T-cell (primary cell): ENCODE measurements around the gene PEX6. TPM values are rescaled to one million over a fixed set of nuclear protein-coding genes. Genes with fewer than 3 reads are reported as not detected.

ENCODE experiments used
- ATAC-seq, 4 experiments: fragments of 200-7000 bp in 3 of 4; fragments of 150-1000 bp in 1 of 4; cut with Tn5 transposase; replicated peaks in 1 of 4; 1 replicate in 3 of 4; 2 replicates in 1 of 4; pipeline ENCODE4 v1.10.0; 2021; ENCODE audit warnings: moderate library complexity in 3 of 4, mild to moderate bottlenecking in 2 of 4, moderate number of reproducible peaks in 1 of 4
- CTCF ChIA-PET, 2 donors: fragments of 300-600 bp; sonication (Branson Sonifier 250); formaldehyde crosslinking; loops; one replicate each; lab custom pipeline; 2022; ENCODE audit warnings: antibody characterized with exemption in 2 of 2; lab: Charles Lee
- POLR2A ChIA-PET, 2 donors: fragments of 300-600 bp; sonication (Branson Sonifier 250); formaldehyde crosslinking; loops; one replicate each; lab custom pipeline; 2022; ENCODE audit warnings: antibody characterized with exemption in 2 of 2; lab: Charles Lee
- DNase-seq, 35 experiments: peaks; one replicate each; pipeline versions ENCODE4 v3.0.0 to v3.0.0-alpha.2; 2013 to 2023
- H3K27ac ChIP-seq: one replicate; pipeline ENCODE4 v1.5.1; 2013; ENCODE audit warnings: low read length
- H3K27me3 ChIP-seq, 2 experiments: replicated peaks in 1 of 2; 1 replicate in 1 of 2; 2 replicates in 1 of 2; pipeline versions ENCODE4 v1.6.1 to v1.7.0; 2013; ENCODE audit warnings: low read length in 1 of 2, mixed read lengths in 1 of 2; ENCODE audit not compliant: control insufficient read depth in 2 of 2, insufficient read depth in 2 of 2; ENCODE audit errors: extremely low read depth in 1 of 2
- H3K36me3 ChIP-seq, 2 donors: 1 replicate in 1 of 2; 2 replicates in 1 of 2; pipeline versions ENCODE4 v1.6.1 to v1.7.0; 2013; ENCODE audit warnings: low read length in 1 of 2; ENCODE audit not compliant: control insufficient read depth in 2 of 2, insufficient read depth in 1 of 2; ENCODE audit errors: extremely low read depth in 1 of 2
- H3K4me1 ChIP-seq, 2 experiments: 1 replicate in 1 of 2; 2 replicates in 1 of 2; pipeline versions ENCODE4 v1.6.1 to v1.7.0; 2013; ENCODE audit warnings: low read length in 2 of 2, mixed read lengths in 1 of 2; ENCODE audit not compliant: insufficient read depth in 2 of 2, control insufficient read depth in 1 of 2; ENCODE audit errors: extremely low read depth in 1 of 2
- H3K4me3 ChIP-seq, 2 donors: 1 replicate in 1 of 2; 2 replicates in 1 of 2; pipeline versions ENCODE4 v1.5.1 to v1.7.0; 2013; ENCODE audit warnings: mild to moderate bottlenecking in 2 of 2, low read length in 1 of 2, moderate library complexity in 1 of 2; ENCODE audit not compliant: control insufficient read depth in 1 of 2; ENCODE audit errors: extremely low read depth in 1 of 2
- H3K9me3 ChIP-seq: 2 replicates; pipeline ENCODE4 v1.7.0; 2013
- H3K27ac Mint-ChIP-seq, 2 donors: one replicate each; pipeline ENCODE4 v1.8.0; 2020 to 2021; ENCODE audit warnings: mild to moderate bottlenecking in 2 of 2, mixed read lengths in 2 of 2
- H3K27me3 Mint-ChIP-seq, 2 donors: one replicate each; pipeline ENCODE4 v1.8.0; 2021 to 2022; ENCODE audit warnings: mixed read lengths in 2 of 2
- H3K36me3 Mint-ChIP-seq: one replicate; pipeline ENCODE4 v1.8.0; 2021; ENCODE audit warnings: mixed read lengths
- H3K4me1 Mint-ChIP-seq, 3 donors: one replicate each; pipeline ENCODE4 v1.8.0; 2020 to 2022; ENCODE audit warnings: mixed read lengths in 3 of 3, mild to moderate bottlenecking in 1 of 3
- H3K4me3 Mint-ChIP-seq, 3 donors: one replicate each; pipeline ENCODE4 v1.8.0; 2020 to 2022; ENCODE audit warnings: mild to moderate bottlenecking in 3 of 3, mixed read lengths in 3 of 3, moderate library complexity in 3 of 3
- H3K9me3 Mint-ChIP-seq, 3 donors: one replicate each; pipeline ENCODE4 v1.8.0; 2020 to 2022; ENCODE audit warnings: mixed read lengths in 3 of 3
- WGBS: methylation state at CpG from one replicate; pipeline ENCODE4 v1.1.5; 2013; ENCODE audit warnings: missing lambda C conversion rate; ENCODE audit not compliant: insufficient coverage; 5-methylcytosine and 5-hydroxymethylcytosine counted together
- total RNA-seq, 35 experiments: library from RNA in 6 of 35; stranded (reverse) in 6 of 35; fragments of 120-200 nt in 1 of 35; gene quantifications; one replicate each; pipeline versions ENCODE4 v1.2.1 to v1.2.4 and lab custom pipeline; 2013 to 2026

Gene PEX6
- total RNA-seq, 5 donors from 2014 or later (not counting 1 experiment from before 2014, with no cell fraction given), result 20.5 to 30.5 (median 27.4) TPM

GRCh38 chr6:43020052-43020705 is 41.2 kb upstream of the PEX6 start:
- CTCF ChIA-PET, result interaction anchor here in 1 of 2 donors (0.7 kb wide), 1 partner anchor 41 kb away, joined by 3 read pairs; the partner anchor contains the start of gene PEX6
- H3K4me1 Mint-ChIP-seq, result peaks cover 35 to 55% (median 51%) of the 10 kb centered on the region in 3 donors
- Histone ChIP-seq H3K9me3 (no peaks in the 10 kb centered on the region), H3K36me3 (peaks cover 11 to 45% of the 10 kb centered on the region in 2 donors), H3K27ac (no peak overlapping the region), H3K27me3 (no peaks in the 10 kb centered on the region), H3K4me1 (peaks cover 3 to 52% of the 10 kb centered on the region in 2 experiments), H3K4me3 (no peak overlapping the region)
- ATAC-seq, result no peak
- DNase-seq, result no peak
- WGBS, result 100% methylated on average over 2 of the region's 3 CpGs
- POLR2A ChIA-PET, result interaction anchor here in 1 of 2 donors (0.6 kb wide), 1 partner anchor 91 kb away, joined by 4 read pairs; the partner anchor contains the start of gene CNPY3
- peak overlapping the region in 1 of 2 donors; percentile 74 for H3K27ac Mint-ChIP-seq
- peaks cover 31% of the 10 kb centered on the region for H3K36me3 Mint-ChIP-seq
- H3K27me3 Mint-ChIP-seq, result no peaks in the 10 kb centered on the region
- H3K9me3 Mint-ChIP-seq, result no peaks in the 10 kb centered on the region
- H3K4me3 Mint-ChIP-seq, result peak overlapping the region; percentile 46 to 93 (median 57)

- peaks cover 36 to 58% (median 52%) of the 10 kb centered on the region in 3 donors for H3K4me1 Mint-ChIP-seq
- 100% methylated on average over 2 of the region's 2 CpGs for WGBS
- H3K27me3 Mint-ChIP-seq, result no peaks in the 10 kb centered on the region
- Histone ChIP-seq H3K9me3 (no peaks in the 10 kb centered on the region), H3K4me3 (no peak overlapping the region), H3K36me3 (peaks cover 10 to 34% of the 10 kb centered on the region in 2 donors), H3K27ac (no peak overlapping the region), H3K4me1 (peaks cover 10 to 59% of the 10 kb centered on the region in 2 experiments), H3K27me3 (no peaks in the 10 kb centered on the region)
- DNase-seq, result no peak
- no peaks in the 10 kb centered on the region for H3K9me3 Mint-ChIP-seq
- POLR2A ChIA-PET, result interaction anchor here (0.5 to 0.7 kb wide), 2 partner anchors 17 to 651 kb away, joined by 3 to 4 read pairs; no protein-coding TSS in a partner anchor
- H3K36me3 Mint-ChIP-seq, result peaks cover 22% of the 10 kb centered on the region
- CTCF ChIA-PET, result no interaction called here
- ATAC-seq, result no peak
- peak overlapping the region in 1 of 2 donors; percentile 46 for H3K27ac Mint-ChIP-seq
- H3K4me3 Mint-ChIP-seq, result peak overlapping the region in 1 of 3 donors; percentile 59
Measured at GRCh38 chr6:43019152-43019551, 40.2 kb upstream of the PEX6 start.

GRCh38 chr6:43016943-43017334 is 38.0 kb upstream of the PEX6 start:
- no peak overlapping the region for H3K4me3 ChIP-seq
- 96% methylated on average over 12 of the region's 12 CpGs for WGBS
- peaks cover 19% of the 10 kb centered on the region for H3K36me3 Mint-ChIP-seq
- H3K27ac ChIP-seq, result no peak overlapping the region
- ATAC-seq (no peak), DNase-seq (no peak)
- no peak overlapping the region for H3K27ac Mint-ChIP-seq
- H3K9me3 Mint-ChIP-seq, result no peaks in the 10 kb centered on the region
- H3K4me1 ChIP-seq, result peaks cover 17 to 53% of the 10 kb centered on the region in 2 experiments
- ChIA-PET CTCF (no interaction called here), POLR2A (interaction anchor here in 1 of 2 donors (0.6 to 1.0 kb wide), 3 partner anchors 445 to 622 kb away, joined by 3 to 6 read pairs (median 4); partner anchors contain the start of gene UBR2)
- H3K9me3 ChIP-seq, result no peaks in the 10 kb centered on the region
- no peaks in the 10 kb centered on the region for H3K27me3 Mint-ChIP-seq
- H3K4me1 Mint-ChIP-seq, result peaks cover 50 to 66% (median 62%) of the 10 kb centered on the region in 3 donors
- no peak overlapping the region for H3K4me3 Mint-ChIP-seq
- H3K36me3 ChIP-seq, result peaks cover 10 to 32% of the 10 kb centered on the region in 2 donors
- no peaks in the 10 kb centered on the region for H3K27me3 ChIP-seq

- H3K4me1 ChIP-seq, result peaks cover 17 to 55% of the 10 kb centered on the region in 2 experiments
Measured at GRCh38 chr6:43016176-43016942, 37.4 kb upstream of the PEX6 start.

GRCh38 chr6:43014434-43014909 is 35.5 kb upstream of the PEX6 start:
- Mint-ChIP-seq H3K9me3 (no peaks in the 10 kb centered on the region), H3K27ac (peak overlapping the region; percentile 91), H3K4me1 (peaks cover 58 to 69% (median 62%) of the 10 kb centered on the region in 3 donors), H3K36me3 (peaks cover 27% of the 10 kb centered on the region), H3K27me3 (no peaks in the 10 kb centered on the region), H3K4me3 (peak overlapping the region; percentile 93 to 95 (median 94))
- H3K9me3 ChIP-seq, result no peaks in the 10 kb centered on the region
- H3K27ac ChIP-seq, result no peak overlapping the region
- ChIA-PET POLR2A (interaction anchor here (0.6 to 1.6 kb wide), 12 partner anchors 10 to 269 kb away, joined by 3 to 15 read pairs (median 6); partner anchors contain the start of genes CNPY3 (in 2 of the 2), CUL7 (in 2 of the 2), PEX6 (in 2 of the 2) and BICRAL (in 1 of the 2)), CTCF (interaction anchor here (0.6 to 2.9 kb wide), 14 partner anchors 9 to 1285 kb away, joined by 3 to 22 read pairs (median 5); partner anchors contain the start of genes CNPY3 (in 1 of the 2), CUL7 (in 1 of the 2), KLC4 (in 1 of the 2) and MRPL2 (in 1 of the 2))
- no peaks in the 10 kb centered on the region for H3K27me3 ChIP-seq
- H3K4me3 ChIP-seq, result peak overlapping the region; percentile 68
- WGBS, result 3% methylated on average over 6 of the region's 7 CpGs
- H3K4me1 ChIP-seq, result peaks cover 14 to 46% of the 10 kb centered on the region in 2 experiments
- ATAC-seq (no peak), DNase-seq (no peak)
- H3K36me3 ChIP-seq, result peaks cover 15 to 49% of the 10 kb centered on the region in 2 donors

More at GRCh38 chr6:43016176-43016942, 37.4 kb upstream of the PEX6 start:
- H3K27me3 Mint-ChIP-seq, result no peaks in the 10 kb centered on the region
- peak overlapping the region; percentile 28 to 61 (median 46) for H3K4me3 Mint-ChIP-seq
- no peak overlapping the region for H3K4me3 ChIP-seq
- no peaks in the 10 kb centered on the region for H3K27me3 ChIP-seq
- no peaks in the 10 kb centered on the region for H3K9me3 ChIP-seq
- ATAC-seq (no peak), DNase-seq (no peak)
- peaks cover 15 to 36% of the 10 kb centered on the region in 2 donors for H3K36me3 ChIP-seq
- no peaks in the 10 kb centered on the region for H3K9me3 Mint-ChIP-seq
- POLR2A ChIA-PET, result interaction anchor here in 1 of 2 donors (1.0 kb wide), 1 partner anchor 452 kb away, joined by 3 read pairs; the partner anchor contains the start of gene UBR2
- 66% methylated on average over 2 of the region's 7 CpGs for WGBS
- H3K36me3 Mint-ChIP-seq, result peaks cover 19% of the 10 kb centered on the region
- CTCF ChIA-PET, result interaction anchor here (0.7 to 1.1 kb wide), 2 partner anchors 32 to 104 kb away, joined by 3 read pairs; partner anchors contain the start of gene PPP2R5D (in 1 of the 2)
- peak overlapping the region; percentile 19 to 28 for H3K27ac Mint-ChIP-seq
- H3K4me1 Mint-ChIP-seq, result peaks cover 56 to 70% (median 66%) of the 10 kb centered on the region in 3 donors
- no peak overlapping the region for H3K27ac ChIP-seq
